T-helper 1 cell treated with Interleukin-12 subunit alpha and Interleukin-12 subunit beta and Interleukin-4 antibody, amounts not matched to agents 30 ng/mL and 1 ng/mL, for 36 hours (primary cell): ENCODE results near the gene HADHA. TPM values are rescaled to one million over a fixed set of nuclear protein-coding genes. Genes with fewer than 3 reads are reported as not detected.
"Not testable (repeated sequence)": the region's sequence is repeated elsewhere in the genome, so short reads cannot be mapped to it uniquely, and the experiment has no call there.

Experiments
- intact Hi-C: fragments of 100-400 bp; cut with micrococcal nuclease; formaldehyde crosslinking; loops from one replicate; pipeline ENCODE4 v1.15.1; 2024
- total RNA-seq: library from RNA; stranded (reverse); gene quantifications from 2 replicates; pipeline ENCODE4 v1.2.3, GENCODE V29; 2022

The HADHA gene
- total RNA-seq, 1 donor from 2014 or later = 101 TPM

- intact Hi-C loops = no loop called here
Observed at GRCh38 chr2:26177122-26177521, 67.3 kb downstream of the HADHA start.

GRCh38 chr2:26176279-26176615 lies 68.2 kb downstream of the HADHA start:
- intact Hi-C loops = no loop called here

DNA sequence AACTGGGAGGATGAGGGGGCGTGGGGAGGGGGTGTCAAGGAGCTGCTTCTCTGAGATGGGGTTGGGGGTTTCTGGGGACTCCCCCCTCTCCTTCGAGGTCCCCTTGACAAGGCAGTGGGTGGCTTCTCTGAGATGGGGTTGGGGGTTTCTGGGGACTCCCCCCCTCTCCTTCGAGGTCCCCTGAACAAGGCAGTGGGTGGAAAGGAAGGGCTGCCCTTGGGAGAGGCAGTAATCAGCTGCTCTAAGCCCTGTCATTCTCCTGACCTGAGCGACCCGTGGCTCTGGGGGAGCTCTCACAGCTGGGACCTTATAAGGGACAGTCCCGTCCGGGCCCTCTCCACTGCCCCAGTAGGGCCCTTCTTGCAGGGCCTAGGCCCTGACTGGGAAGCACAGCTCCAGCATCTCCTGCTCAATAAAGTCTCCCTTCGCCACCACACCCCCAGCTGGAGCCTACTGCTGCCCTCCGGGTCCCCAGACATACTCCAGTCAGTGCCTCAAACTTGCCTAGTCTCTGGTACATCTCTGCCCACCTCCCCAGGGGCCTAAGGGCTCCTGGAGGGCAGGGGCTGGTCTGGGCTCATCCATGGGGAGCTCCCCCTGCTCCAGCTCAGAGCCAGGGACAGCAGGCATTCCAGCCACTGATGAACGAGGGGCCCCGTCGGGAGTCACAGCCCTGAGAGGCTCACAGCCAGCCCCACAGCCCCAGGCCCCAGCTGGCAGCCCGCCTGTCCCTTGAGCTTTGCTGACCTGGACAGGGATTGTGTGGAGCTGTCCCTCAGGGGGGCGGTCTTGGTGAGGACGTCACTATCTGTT lies 68.8 kb downstream of the HADHA start:
- intact Hi-C loops = no loop called here

GRCh38 chr2:26174691-26175465 lies 69.6 kb downstream of the HADHA start:
- intact Hi-C loops = loop anchor here (5.0 kb wide), 1 partner anchor 72 kb away; no protein-coding TSS in a partner anchor

- intact Hi-C loops = loop anchor here (5.0 kb wide), 1 partner anchor 73 kb away; no protein-coding TSS in a partner anchor
Observed at GRCh38 chr2:26173776-26174482, 70.5 kb downstream of the HADHA start.

- intact Hi-C loops = loop anchor here (5.0 kb wide), 1 partner anchor 74 kb away; no protein-coding TSS in a partner anchor
Observed at GRCh38 chr2:26172871-26173775, 71.3 kb downstream of the HADHA start, which contains the start of gene GAREM2. Gene GAREM2 (plus strand): TSS chr2:26173088. CDS start chr2:26173221, 133 bp downstream.

DNA sequence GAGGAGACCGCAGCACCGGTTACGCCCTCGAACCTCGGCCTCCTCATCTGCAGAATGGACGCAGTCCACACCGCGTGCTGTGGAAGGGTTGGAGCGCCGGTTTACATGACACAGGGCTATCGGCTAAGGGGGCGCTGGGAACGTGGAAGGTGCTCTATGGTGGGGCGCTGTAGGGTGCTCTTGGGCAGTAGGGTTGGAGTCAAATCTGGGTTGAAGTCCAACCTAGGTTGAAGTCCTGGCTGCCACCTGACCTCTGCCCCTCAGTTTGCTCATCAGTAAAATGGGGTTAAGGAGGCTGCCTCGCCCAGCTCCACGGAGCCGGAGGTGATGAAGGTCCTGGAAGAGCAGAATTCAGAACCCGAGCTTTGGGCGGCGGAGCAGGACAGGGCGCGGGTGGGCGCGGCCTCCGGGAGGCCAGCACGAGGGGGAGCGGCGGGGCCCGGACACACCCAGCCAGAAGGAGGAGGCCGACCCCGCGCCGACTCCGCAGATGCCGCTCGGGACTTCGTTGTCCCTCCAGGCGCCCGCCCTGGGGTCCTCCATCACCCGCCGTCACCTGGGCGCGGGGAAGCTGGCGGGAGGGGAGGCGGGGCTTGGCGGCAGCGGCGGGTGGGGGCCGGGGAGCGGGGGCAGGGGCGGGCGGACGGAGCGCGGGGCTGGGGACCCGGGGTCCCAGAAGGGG lies 72.1 kb downstream of the HADHA start:
- intact Hi-C loops = loop anchor here (5.0 kb wide), 1 partner anchor 75 kb away; no protein-coding TSS in a partner anchor

- intact Hi-C loops = loop anchor here (1.0 to 5.0 kb wide), 3 partner anchors 77 to 299 kb away; no protein-coding TSS in a partner anchor
Observed at GRCh38 chr2:26170795-26171194, 73.6 kb downstream of the HADHA start.

- intact Hi-C loops = loop anchor here (5.0 kb wide), 1 partner anchor 77 kb away; no protein-coding TSS in a partner anchor
Observed at GRCh38 chr2:26169681-26170414, 74.6 kb downstream of the HADHA start.

DNA sequence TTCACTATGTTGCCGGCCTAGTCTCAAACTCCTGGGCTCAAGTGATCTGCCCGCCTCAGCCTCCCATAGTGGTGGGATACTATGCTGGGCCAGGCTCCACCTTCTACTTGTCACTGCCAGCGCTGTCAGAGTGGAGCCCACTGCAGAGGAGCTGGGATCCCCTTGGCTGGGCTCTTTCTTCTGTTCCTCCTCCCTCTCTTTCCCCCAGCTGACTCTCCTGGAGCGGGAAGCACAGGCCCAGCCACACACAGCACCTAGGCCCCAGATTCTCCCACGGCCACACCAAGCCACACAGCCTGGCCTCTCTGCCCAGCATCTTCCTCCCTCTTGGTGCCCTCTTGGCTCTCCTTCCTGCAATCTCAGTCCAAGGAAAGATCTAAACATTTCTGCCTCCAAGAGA lies 75.2 kb downstream of the HADHA start:
- intact Hi-C loops = no loop called here

GRCh38 chr2:26168785-26169184 lies 75.6 kb downstream of the HADHA start:
- intact Hi-C loops = no loop called here

DNA sequence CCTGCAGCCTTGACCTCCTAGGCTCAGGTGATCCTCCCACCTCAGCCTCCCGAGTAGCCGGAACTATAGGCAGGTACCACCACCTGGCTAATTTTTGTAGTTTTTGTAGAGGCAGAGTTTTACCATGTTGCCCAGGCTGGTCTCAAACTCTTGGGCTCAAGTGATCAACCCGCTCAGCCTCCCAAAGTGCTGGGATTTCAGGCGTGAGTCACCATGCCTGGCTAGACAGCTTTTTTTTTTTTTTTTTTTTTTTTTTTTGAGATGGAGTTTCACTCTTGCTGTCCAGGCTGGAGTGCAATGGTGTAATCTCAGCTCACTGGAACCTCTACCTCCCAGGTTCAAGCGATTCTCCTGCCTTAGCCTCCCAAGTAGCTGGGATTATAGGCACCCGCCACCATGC lies 77.9 kb downstream of the HADHA start:
- intact Hi-C loops = not testable (repeated sequence)

DNA sequence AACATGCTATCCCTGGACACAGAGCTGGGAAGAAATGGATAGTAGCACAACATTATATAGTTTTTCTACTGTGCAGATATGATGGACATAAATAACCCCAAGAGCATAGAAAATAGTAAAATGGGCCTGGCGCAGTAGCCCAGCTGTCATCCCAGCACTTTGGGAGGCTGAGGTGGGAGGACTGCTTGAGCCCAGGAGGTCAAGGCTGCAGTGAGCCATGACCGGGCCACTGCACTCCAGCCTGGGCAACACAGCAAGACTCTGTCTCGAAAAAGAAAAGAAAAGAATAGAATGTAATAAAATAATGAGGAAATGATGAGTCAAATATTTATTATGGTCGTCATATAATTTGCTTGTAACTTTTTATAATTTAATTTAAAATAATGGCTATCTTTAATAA lies 79.0 kb downstream of the HADHA start:
- intact Hi-C loops = no loop called here

DNA sequence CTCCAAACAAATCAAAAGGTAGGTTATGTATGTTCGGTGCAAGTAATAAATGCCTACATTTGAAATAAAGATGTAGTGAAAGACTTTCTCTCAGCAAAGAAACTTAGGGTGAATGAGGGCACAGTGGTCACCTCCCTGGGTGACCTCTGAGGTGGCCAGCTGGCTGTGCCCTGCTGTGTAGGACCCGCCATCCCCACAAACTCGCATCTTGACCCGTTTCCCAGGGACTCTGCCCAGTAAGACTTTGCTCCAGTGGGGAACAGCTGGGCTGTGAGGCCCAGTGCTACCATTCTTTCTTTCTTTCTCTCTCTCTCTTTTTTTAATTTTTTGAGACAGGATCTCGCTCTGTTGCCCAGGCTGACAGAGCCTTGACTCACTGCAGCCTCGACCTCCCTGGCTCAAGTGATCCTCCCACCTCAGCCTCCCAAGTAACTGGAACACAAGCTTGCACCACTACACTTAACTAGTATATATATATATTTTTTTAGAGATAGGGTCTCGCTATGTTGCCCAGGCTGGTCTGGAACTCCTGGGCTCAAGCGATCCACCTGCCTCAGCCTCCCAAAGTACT lies 79.7 kb downstream of the HADHA start:
- intact Hi-C loops = no loop called here

GRCh38 chr2:26164231-26164630 lies 80.2 kb downstream of the HADHA start:
- intact Hi-C loops = no loop called here

GRCh38 chr2:26162963-26163362 lies 81.5 kb downstream of the HADHA start:
- intact Hi-C loops = no loop called here

DNA sequence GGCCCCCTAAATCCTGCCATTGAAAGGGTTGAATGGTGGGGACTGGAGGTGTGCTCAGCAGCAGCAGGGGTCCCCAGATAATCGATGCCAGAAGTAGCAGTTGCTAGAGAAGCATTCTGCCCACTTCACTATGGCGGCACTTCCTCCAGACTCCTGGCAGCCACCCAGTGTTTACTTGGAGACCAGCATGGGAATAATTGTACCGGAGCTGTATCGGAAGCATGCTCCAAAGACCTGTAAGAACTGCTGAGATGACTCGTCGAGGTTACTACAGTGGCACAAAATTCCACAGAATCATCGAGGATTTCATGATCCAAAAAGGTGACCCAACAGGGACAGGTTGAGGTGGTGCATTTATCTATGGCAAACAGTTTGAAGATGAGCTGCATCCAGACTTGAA lies 82.5 kb downstream of the HADHA start:
- intact Hi-C loops = no loop called here

GRCh38 chr2:26157580-26157979 lies 86.9 kb downstream of the HADHA start:
- intact Hi-C loops = no loop called here

GRCh38 chr2:26150243-26150642 lies 94.2 kb downstream of the HADHA start:
- intact Hi-C loops = no loop called here
